ENCODE measurements around the gene EPHA3. TPM values are rescaled to one million over a fixed set of nuclear protein-coding genes. Genes with fewer than 3 reads are reported as not detected.

Gene EPHA3
- total RNA-seq, 2 experiments from 2014 or later, result 0.12 to 0.20 TPM

DNA sequence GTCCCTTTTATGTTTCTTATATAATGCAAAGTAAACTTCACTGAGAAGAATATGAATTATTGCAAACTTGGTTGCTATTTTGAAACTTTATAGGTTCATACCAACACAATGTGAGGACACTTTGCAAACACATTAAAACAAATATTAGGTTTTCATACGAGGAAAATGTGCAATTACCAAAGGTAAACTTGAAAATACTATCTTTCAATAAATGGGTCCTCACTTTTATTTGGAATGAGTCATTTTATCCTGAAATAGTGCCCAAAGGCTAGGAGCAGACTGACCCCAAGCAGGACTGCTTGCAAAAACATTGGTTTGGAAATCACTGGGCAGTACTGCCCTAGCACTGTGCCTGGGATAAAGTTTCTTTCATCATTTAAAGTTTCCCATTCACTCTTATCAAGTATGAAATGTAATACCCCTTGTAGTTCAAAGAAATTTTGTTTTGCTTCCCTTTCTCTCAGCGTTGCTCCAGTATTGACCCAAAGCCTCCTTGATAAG is 396.5 kb downstream of the EPHA3 start:
- H3K27ac Mint-ChIP-seq, result no peak overlapping the region
- peaks cover 6% of the 10 kb centered on the region for H3K9me3 Mint-ChIP-seq
- no peaks in the 10 kb centered on the region for H3K4me1 Mint-ChIP-seq
- H3K4me3 Mint-ChIP-seq, result no peak overlapping the region
- no peaks in the 10 kb centered on the region for H3K27me3 Mint-ChIP-seq
- no peak for DNase-seq
- no peaks in the 10 kb centered on the region for H3K36me3 Mint-ChIP-seq

DNA sequence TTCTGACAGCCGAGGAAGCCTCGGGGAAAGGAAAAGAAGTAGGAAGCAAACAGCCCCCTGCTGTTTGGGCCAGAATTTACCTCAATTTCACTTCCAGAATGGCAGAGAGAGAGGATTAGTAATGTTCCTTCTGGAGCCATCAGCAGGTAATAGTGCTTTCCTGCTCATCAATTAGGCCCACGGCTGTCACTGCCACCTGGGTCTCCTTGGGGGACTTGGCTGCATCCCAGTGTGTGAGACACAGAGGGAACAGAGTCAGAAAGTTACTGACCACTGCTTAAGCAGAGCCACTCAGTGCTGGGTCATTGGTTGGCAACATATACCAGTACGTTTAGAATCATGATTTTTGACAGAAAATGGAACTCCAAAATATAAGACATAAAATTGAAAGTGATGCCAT is 397.0 kb downstream of the EPHA3 start:
- H3K27me3 Mint-ChIP-seq, result no peaks in the 10 kb centered on the region
- DNase-seq, result no peak
- no peaks in the 10 kb centered on the region for H3K4me1 Mint-ChIP-seq
- no peak overlapping the region for H3K27ac Mint-ChIP-seq
- H3K4me3 Mint-ChIP-seq, result no peak overlapping the region
- peaks cover 6% of the 10 kb centered on the region for H3K9me3 Mint-ChIP-seq
- no peaks in the 10 kb centered on the region for H3K36me3 Mint-ChIP-seq

DNA sequence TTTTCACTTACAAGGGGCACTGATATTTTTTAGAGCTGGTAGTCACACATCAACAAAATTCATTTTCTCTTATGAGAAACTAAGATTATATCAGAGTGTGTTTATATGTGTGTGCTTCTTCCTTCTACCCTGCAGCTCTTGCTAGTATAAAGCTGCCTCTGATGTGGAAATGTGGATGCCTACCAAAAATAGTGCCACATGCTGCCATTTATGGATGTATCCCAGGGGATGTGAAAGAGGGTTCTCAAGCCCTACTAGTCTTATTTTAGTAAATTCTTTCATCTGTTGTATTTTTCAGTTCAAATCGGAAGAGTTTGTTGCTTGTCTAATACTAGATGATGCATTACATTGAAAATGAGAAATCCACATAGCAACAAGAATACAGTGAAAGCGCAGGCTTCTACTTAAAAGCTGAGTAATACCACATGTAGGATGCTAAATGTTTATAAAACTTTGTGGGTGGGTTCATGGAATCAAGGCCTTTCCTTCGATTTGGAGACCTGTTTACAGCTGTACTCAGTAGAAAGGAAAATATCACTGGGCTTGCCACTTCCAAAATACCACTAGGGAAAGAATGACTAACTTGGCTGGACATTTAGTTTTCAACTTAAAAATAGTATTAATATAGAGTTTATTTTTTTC is 399.2 kb downstream of the EPHA3 start:
- no peak overlapping the region for H3K27ac Mint-ChIP-seq
- no peaks in the 10 kb centered on the region for H3K4me1 Mint-ChIP-seq
- peaks cover 2% of the 10 kb centered on the region for H3K9me3 Mint-ChIP-seq
- DNase-seq, result no peak
- no peak overlapping the region for H3K4me3 Mint-ChIP-seq
- no peaks in the 10 kb centered on the region for H3K27me3 Mint-ChIP-seq
- no peaks in the 10 kb centered on the region for H3K36me3 Mint-ChIP-seq

DNA sequence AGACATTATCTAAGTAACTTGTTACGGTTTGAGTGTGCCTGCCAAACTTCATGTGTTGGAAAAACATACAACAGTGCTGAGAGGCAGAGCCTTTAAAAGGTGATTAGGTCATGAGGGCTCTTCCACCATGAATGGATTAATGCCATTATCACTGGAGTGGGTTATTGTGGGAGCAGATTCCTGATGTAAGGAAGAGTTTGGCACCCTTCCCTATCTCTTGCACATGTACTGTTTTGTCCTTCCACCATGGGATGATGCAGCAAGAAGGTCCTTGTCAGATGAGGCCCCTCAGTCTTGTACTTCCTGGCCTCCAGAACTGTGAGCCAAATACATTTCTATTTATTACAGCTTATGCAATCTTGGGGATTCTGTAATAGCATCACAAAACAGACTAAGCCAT is 413.9 kb downstream of the EPHA3 start:
- Mint-ChIP-seq H3K27me3 (no peaks in the 10 kb centered on the region), H3K36me3 (no peaks in the 10 kb centered on the region), H3K9me3 (peaks cover 3% of the 10 kb centered on the region), H3K27ac (no peak overlapping the region), H3K4me3 (no peak overlapping the region), H3K4me1 (no peaks in the 10 kb centered on the region)
- no peak for DNase-seq

DNA sequence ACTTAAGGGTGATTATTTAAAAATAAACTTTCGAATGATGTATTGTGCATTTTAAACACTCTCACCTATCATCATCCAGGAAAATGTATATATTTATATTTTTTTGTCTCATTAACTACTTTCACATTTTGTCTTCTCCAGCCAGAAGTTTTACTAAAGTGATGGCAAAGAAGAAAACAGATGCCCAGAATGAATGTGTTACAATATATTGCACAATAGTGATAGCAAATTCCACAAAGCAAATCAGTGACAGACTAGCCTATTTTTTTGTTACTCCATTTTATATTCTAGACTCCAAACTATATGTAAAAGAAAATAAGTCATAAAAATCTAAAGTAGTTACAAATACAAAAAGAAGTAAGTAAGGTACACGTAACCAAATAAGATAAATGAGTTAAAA is 414.7 kb downstream of the EPHA3 start:
- Mint-ChIP-seq H3K9me3 (peaks cover 6% of the 10 kb centered on the region), H3K4me1 (no peaks in the 10 kb centered on the region), H3K36me3 (no peaks in the 10 kb centered on the region), H3K4me3 (no peak overlapping the region), H3K27ac (no peak overlapping the region), H3K27me3 (no peaks in the 10 kb centered on the region)
- DNase-seq, result no peak

DNA sequence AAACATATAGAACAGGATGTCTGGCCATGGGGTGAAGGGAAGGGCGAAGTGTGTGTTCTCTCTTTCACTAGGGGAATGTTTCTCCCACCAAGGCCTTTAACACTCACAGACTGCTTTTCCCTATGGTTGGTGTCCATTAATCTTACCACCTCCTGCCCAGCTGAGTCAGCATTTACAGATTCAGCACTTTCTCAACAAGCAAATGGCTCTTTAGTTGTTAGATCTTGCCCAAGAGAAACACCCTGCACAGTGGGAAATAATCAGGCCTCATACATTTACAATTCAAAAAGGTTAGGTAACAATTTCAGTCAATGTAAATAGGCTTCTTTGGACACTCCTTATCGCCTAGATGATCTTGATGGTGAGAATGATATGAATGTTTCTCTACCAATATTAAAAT is 418.2 kb downstream of the EPHA3 start:
- Mint-ChIP-seq H3K4me3 (no peak overlapping the region), H3K36me3 (no peaks in the 10 kb centered on the region), H3K27me3 (no peaks in the 10 kb centered on the region), H3K27ac (no peak overlapping the region), H3K9me3 (peaks cover 16% of the 10 kb centered on the region), H3K4me1 (no peaks in the 10 kb centered on the region)
- no peak for DNase-seq

DNA sequence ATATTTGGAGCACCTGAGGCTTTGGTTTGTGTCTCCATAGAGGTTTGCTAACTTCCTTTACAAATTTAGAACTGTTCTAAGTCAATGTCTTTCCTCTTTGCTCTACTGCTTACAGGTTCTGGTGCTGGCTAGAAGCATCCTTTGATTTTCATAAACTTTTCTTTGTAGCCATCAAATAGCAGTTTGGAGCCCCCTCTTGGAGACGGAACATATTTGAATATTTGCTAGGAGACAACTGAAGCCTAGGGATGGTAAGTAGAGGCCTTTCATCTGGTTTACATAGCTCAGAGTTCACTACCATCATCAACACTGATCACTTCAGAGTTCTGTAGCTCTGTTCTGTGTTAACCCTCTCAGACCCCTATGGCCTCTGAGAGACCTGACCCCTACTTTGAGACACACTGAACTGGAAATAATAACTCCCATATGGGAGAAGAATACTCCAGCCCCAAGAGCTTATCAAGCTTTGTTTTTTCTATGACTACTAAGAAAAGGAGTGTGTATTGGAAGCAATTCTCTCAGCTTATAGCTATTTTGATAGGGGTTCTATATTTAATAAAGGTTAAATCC is 420.4 kb downstream of the EPHA3 start:
- H3K4me3 Mint-ChIP-seq, result no peak overlapping the region
- H3K27me3 Mint-ChIP-seq, result no peaks in the 10 kb centered on the region
- DNase-seq, result no peak
- H3K27ac Mint-ChIP-seq, result no peak overlapping the region
- no peaks in the 10 kb centered on the region for H3K4me1 Mint-ChIP-seq
- H3K9me3 Mint-ChIP-seq, result peaks cover 16% of the 10 kb centered on the region
- H3K36me3 Mint-ChIP-seq, result no peaks in the 10 kb centered on the region

Data from activated naive CD8-positive, alpha-beta T cell treated with anti-CD3 and anti-CD28 coated beads for 36 hours (primary cell).